ENCODE data around the gene CLEC4G.

The CLEC4G gene

DNA sequence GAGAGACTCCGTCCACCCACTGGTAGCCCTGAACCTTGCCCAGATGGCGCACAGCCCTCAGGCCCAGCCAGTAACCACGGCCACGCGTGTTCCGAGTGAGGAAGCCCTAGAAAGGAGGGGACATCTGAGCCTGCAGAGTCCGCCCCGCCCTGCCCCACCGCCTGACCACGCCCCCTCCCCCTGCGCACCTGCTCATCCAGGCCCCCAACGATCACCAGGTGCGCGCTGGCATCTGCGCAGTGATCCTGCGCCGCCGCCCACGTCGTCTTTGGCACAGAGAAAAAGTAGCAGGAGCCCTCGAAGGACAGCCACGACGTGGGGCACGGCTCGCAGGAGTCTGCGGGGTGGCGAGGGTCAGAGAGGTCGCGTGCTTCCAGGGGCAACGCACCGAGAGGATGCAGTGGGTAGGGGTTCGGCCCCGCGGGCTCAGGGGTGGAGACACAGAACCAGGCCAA is 2.1 kb downstream of the CLEC4G start:
- DNase-seq (ENCODE audit: low read depth in 2 of 2, low spot score in 1 of 2), result no peak

DNA sequence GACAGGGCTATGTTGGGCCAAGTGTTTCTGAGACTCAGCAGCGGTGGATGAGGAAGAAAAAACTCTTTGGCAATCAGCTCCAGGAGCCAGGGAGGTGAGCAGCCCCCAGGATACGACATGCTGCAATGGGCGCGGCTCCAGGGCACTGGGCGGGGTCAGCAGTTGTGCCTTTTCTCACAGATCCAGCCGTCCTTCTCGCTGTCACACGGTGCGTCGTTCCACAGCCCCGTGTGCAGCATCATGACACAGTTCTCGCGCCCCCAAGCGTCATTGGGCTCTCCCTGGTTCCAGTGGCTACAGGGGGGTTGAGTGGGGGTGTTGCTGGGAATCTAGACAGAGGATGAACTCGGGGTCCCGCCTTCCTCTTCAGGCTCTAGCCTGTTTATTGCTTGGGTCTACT is 2.7 kb downstream of the CLEC4G start:
- no peak for DNase-seq (ENCODE audit: low read depth in 2 of 2, low spot score in 1 of 2)

DNA sequence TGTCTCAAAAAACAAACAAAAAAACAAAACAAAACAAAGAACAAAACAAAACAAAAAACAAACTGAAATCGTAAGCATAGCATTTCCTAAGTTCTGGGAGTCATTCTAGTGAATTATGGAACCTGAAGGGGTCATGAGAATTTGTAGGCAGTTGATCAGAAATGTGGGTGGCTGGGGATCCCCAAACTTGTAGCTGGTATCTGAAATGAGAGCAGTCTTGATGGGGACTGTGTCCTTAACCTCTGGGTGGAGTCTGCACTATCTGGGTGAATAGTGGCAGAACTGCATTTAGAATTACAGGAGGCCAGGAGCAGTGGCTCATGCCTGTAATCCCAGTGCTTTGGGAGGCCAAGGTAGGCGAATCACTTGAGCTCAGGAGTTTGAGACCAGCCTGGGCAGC is 6.1 kb downstream of the CLEC4G start:
- DNase-seq (ENCODE audit: low read depth in 2 of 2, low spot score in 1 of 2), result no peak

DNA sequence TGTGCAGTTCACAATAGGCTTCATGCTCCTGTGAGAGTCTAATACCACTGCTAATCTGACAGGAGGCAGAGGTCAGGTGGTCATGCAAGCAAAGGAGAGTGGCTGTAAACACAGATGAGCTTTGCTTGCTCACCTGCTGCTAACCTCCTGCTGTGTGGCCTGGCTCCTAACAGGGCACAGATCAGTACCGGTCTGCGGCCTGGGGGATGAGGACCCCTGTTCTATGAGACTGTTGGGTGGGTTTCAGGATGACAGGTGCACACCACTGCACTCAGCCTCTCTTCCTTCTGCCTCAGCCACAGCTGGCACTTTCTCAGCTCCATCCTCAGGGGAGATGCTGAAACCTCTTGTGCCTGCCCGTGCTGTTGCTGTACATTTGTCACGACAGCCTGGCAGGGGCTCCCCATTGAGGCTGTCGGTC is 9.7 kb downstream of the CLEC4G start:
- DNase-seq (ENCODE audit: low read depth in 2 of 2, low spot score in 1 of 2), result no peak

DNA sequence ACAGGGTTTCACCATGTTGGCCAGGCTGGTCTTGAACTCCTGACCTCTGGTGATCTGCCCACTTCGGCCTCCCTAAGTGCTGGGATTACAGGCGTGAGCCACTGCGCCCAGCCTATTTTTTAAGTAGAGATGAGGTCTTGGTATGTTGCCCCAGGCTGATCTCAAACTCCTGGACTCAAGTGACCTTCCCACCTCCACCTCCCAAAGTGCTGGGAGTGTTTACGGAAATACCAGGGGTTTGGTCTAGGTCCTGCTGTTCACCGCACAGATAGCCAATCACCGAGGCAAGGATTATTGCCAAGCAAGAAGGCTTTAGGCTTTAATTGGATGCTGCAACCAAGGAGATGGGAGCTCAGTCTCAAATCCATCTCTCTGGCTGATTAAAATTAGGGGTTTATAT is 11.6 kb downstream of the CLEC4G start:
- DNase-seq (ENCODE audit: low read depth in 2 of 2, low spot score in 1 of 2), result no peak

DNA sequence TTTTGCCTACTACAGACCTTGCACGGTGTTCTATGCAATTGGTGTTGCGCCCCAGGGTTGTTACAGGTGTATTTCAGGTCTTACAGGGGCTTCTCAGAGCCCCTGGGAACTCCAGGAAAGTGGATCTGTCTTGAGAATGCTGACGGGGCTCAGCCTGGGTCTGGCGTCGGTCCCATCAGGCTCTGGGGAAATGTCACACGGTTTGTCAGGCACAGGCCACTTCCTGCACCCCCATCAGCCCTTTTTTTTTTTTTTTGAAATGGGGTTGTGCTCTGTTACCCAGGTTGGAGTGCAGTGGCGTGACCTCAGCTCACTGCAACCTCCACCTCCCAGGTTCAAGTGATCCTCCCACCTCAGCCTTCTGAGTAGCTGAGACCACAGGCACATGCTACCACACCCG is 13.2 kb downstream of the CLEC4G start:
- DNase-seq (ENCODE audit: low read depth in 2 of 2, low spot score in 1 of 2), result no peak

DNA sequence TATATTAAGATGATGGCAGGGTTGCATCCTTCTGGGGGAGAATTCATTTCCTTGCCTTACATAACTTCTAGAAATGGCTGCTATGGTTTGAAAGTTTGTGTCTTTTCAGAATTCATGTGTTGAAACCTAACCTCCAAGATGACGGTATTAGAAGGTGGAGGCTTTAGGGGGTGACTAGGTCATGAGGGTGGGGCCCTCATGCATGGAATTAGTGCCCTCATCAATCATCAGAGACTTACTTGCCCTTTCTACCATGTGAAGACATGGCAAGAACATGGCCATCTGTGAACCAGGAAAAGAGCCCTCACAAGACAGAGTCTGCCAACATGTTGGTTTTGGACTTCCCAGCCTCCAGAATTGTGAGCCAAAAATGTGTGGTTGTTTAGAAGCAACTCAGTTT is 15.1 kb downstream of the CLEC4G start:
- DNase-seq (ENCODE audit: low read depth in 2 of 2, low spot score in 1 of 2), result no peak

DNA sequence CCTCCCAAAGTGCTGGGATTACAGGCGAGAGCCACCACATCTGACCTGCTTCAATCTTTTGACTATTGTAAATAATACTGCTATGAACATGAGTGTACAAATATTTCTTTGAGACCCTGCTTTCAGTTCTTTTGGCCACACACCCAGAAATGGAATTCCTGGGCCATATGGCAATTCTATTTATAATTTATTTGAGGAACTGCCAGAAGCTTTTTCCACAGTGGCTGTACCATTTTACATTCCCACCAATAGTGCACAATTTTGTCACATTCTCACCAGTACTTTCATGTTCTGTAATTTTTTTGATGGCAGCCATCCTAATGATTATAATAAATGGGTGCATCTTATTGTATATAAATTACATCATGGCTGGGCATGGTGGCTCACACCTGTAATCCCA is 16.2 kb downstream of the CLEC4G start:
- no peak for DNase-seq (ENCODE audit: low read depth in 2 of 2, low spot score in 1 of 2)

DNA sequence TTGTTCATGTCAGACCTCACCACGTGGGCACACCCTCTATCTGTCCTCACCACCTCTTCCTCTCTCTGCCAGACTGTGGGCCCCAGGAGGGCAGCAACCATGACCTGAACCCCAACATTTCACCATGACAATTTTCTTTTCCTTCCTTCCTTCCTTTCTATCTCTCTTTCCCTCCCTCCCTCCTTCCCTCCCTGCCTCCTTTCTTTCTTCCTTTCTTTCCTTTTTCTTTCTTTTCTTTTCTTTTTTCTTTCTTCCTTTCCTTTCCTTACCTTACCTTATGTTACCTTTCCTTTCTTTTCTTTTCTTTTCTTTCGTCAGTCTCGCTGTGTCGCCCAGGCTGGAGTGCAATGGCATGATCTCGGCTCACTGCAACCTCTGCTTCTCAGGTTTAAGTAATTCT is 21.3 kb downstream of the CLEC4G start:
- DNase-seq (ENCODE audit: low read depth in 2 of 2, low spot score in 1 of 2), result no peak

DNA sequence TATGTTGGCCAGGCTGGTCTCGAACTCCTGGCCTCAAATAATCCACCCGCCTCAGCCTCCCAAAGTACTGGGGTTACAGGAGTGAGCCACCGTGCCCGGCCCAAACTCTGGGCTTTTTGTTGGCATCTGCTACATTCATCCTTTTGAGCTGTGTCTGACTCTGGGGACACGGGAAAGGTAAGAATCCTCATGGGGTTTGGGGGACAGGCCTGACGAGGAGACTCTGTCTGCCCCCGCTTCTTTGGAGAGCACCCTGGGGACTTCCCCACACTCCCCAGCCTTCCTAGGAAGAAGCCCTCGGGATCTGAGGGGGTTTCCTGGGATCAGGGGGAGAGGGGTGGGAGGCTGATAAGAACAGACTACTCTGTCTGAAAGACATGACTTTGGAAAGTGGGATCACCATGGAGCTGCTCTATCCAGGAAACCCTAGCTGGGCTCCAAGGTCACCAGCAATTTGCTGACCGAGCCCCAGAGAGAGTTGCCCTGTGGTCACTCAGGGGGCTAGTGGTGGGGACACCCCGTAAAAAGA is 21.9 kb downstream of the CLEC4G start:
- no peak for DNase-seq (ENCODE audit: low read depth in 2 of 2, low spot score in 1 of 2)

DNA sequence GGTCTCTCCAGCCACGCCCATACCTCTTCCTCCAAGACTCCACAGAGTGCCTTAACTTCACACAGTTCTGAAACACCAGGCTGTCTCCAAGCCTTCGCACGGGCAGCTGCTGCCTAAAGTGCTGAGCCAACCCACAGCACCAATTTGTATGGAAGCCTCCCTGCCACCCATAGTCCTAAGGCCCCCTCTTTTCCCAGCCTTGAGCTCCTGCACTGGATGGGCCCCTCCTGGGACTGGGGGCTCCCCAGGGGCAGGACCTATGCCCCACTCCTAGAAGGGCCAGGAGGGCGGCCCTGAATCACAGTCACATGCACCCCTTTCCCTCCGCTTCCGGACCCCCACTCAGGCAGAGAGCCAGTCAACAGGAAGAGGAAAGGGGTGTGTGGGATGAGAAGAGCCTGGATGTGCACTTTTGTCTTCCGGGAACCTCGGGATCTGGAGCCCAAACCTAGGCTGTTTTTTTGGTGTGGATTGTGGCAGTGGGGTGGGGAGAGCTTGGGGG is 24.9 kb downstream of the CLEC4G start:
- no peak for DNase-seq (ENCODE audit: low read depth in 2 of 2, low spot score in 1 of 2)

DNA sequence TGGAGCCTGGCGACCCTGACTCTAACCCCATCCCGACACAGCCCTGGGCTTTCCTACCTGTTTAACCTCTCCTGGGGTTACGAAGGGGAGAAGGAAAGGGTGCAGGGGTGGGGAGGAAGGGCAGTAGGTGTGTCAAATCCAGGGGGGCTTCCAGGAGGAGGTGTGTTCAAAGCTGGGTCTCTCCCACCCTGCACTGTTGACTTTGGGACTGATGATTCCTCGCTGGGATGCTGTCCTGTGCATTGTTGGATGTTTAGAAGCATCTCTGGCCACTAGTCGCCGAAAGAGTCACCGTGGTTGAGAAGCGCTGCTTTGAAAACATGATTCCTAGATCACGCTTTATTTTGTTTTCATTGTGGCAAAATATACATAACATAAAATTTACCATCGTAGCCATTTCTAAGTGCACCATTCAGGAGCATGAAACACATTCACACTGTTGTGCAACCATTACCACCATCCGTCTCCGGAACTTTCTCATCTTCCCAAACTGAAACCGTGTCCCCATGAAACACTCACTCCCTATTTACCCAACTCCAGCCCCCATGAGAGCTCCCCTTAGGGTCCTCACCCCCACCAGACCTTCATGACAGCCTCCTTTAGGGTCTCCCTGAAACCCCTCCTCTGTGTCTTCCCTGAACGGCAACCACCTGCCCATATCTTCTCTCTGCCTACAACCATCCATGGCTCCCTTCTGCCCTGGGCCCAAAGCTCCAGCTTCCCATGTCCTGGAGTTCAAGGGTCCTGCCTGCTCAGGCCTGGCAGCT is 25.5 kb downstream of the CLEC4G start:
- DNase-seq (ENCODE audit: low read depth in 2 of 2, low spot score in 1 of 2), result no peak

DNA sequence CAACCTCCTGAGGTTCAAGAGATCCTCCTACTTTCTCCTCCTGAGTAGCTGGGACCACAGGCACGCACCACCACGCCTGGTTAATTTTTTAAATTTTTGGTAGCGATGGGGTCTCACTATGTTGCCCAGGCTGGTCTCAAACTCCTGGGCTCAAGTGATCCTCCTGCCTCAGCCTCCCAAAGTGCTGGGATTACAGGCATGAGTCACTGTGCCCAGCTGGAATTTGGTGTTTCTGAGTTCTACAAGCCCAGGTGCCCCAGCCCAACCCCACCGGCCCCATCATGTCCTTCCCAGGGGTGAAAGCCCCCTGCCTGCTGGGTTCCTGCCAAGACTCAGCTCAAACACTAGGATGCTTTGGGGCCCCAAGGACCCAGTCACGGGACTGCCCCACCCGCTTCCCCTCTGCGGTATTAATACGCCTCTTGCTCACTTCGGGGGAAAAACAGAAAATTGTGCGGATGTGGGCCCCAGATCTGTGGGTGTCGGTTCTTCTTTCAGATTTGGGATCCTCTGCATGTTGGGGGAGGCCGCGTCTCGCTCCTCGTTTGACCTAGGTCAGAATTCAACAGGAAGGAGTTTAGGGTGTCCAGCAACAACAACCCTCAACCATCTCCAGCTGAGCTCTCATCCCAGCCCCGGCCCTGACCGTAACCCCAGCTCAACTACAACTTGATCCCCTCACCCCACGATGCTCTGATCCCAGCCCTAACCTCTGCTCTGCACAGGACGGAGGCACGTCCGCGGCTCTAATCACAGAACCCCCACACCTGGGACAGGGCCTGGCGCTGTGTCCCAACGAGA is 26.3 kb downstream of the CLEC4G start:
- peak; percentile 55 to 59 for DNase-seq (ENCODE audit: low read depth in 2 of 2, low spot score in 1 of 2)

DNA sequence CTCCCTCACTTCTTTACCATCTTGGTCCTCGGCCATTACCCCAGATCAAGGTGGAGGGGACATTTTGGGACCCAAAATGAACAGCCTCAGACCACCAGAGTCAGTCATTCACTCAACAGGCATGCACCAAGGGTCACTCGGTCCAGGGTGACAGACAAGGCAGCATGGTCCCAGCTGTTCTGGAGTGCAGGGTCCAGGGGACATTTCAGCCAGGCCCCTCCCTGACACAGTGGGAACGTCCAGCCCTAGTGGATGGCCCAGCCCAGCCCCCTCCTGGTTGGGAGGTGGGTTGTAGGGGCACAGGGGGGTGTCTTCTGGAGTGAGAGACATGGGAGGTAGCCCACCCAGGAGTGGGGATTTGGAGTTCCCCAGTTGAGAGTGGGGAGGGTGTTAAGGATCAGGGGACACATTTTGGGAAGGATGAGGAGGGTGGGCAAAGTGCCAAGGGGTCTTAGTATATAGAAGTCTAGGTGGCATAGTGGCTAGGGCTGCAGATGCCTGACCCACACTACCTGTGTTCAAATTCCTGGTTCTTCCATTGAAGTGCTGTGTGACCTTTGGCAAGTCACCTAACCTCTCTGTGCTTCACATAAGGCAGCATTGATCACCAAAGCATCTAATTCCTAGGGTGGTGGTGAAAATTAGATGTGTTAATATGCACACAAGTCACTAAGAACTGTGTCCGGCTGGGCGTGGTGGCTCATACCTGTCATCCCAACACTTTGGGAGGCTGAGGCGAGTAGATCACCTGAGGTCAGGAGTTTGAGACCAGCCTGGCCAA is 27.4 kb downstream of the CLEC4G start:
- no peak for DNase-seq (ENCODE audit: low read depth in 2 of 2, low spot score in 1 of 2)

DNA sequence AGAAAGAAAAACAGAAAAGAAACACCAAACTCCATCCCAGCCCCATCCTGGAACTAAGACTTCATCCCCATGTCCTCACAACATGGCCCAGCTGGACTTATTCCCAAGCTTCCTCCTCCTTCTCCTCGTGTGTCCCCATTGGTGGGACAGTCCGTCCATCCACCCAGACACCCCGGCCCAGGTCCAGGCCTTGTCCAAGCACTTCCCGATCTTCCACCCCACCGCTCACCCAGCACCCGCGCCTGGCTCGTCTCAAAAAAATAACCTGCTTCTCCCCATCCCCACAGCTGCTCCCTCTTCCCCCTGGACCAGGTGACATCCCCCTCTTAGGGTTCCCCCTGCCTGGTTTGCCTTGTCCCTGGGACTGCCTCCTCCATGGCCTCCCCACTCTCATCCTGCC is 28.6 kb downstream of the CLEC4G start:
- no peak for DNase-seq (ENCODE audit: low read depth in 2 of 2, low spot score in 1 of 2)

DNA sequence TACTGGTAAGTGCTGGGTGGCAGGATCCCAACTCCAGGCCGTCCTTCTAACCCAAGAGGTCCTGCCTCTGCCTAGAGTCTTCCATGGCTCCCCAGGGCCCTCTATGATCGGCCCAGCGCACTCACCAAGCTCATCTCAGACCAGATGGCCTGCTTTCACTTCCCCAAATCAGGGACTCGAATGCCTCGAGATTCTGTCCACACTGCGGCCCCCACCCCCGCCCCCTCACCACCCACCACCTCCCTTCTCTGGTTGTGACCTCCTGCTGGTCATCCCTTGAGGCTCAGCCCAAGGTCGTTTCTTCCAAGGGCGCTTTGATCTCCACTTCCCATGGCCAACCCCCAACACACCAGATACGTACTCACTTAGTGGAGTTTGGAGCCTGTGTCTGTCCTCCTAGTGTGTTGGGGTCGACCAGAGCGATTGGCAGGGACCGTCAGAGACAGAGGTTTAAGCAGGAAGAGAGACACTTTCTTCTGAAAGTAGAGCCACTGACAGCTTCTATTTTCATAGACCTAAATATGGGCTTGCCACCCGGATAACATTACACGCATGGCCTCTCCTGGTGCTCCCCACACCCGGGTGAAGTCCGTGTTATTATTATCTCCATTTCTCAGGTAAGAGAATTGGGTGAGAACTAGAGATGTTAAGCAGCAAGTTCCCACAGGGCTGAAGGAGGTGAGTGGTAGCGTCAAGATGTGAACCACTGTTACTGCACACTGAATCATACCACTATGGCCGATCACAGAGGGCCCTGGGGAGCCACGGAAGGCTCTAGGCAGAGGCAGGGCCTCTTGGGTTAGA is 30.1 kb downstream of the CLEC4G start, which contains the start of gene FCER2:
Gene FCER2 (minus strand): TSS at position 478 of the 804 bp plus-strand sequence. CDS start 2,371 bp downstream, outside the sequence.
- DNase-seq (ENCODE audit: low read depth in 2 of 2, low spot score in 1 of 2), result no peak

DNA sequence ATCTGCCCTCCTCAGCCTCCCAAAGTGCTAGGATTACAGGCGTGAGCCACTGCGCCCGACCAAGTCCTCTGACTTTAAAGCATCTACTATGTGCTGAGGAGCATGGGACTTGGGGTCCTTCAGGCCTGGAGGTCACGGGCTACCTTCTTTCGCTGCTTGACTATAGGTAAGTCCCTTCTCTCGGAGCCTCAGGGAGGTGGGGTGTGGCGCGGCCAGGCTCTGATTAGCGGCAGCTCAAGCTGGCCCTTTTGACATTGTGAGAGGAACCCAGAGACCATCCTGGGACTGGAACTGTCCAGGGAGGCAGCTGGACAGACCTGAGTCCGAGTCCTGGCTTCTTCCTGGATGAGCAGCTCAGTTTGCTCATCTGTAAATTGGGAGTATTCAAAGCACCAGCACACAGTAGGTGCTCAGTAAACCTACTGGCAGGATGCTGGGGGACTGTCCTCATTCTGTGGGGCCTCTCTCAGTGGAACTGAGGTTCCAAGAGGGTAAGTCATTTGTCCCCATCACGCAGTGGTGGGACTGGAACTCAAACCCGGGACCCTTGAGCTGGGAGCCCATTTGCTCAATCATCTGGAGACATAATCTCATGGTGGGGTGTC is 30.8 kb downstream of the CLEC4G start:
- DNase-seq (ENCODE audit: low read depth in 2 of 2, low spot score in 1 of 2), result no peak

DNA sequence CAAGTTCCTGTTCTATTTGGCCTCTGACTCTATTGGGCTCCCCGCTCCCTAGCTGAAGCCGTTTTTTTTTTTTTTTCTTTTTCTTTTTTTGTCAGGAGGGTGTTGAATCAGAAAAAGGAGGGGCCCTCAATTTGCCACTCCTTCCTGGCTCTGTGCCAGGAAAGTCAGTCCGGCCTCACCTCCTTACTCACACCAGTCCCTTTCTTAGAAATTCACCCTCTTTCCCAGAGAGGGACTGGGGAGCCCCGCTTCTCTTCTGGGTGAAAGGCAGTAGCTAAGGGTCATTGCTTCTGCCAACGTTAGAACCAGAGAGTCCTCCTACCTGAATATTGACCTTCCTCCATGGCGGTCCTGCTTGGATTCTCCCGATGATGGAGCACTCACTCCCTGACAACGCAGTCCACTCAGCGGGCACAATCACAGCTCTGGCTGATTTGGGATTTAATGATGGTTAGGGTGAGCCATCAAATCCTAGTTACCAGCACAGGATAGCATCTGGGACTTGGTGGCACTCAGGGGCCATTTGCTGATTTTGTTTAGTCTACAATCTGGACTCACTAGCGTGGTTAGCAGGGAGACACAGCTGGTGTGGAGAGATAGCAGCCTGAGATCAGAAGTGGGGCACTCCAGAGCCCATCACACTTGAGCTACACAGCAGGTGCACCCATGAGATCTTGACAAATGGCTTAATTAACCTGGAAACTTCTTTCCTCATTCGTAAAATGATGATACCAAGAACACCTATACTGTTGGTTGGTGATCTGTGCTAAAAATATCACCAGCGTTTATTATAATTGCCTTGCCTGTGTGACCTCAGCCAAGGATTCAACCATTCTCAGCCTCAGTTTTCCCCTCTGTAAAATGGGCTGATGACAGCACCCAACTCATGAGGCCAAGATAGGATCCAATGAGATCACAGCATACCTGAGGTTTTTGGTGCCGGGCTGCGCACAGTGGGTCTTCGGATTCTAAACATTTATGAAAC is 32.2 kb downstream of the CLEC4G start:
- DNase-seq (ENCODE audit: low read depth in 2 of 2, low spot score in 1 of 2), result no peak

DNA sequence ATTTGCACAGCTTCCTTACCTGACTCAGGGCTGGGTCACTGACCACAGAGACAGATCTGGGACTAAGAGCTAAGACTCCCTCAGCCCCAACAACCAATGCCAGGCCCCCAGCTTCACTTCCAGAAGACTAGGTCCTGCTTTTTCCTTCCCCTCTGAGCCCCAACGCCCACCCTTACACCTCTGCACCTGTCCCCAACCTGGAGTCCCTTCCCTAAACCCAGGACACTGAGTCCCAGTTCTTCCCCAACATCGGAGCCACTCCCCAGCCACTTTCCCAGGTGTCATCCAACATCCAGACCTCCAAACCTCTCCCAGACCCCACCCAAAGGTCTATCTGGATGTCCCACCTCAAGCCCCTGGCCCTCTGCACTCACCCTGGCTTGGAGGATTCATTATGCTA is 32.9 kb downstream of the CLEC4G start:
- no peak for DNase-seq (ENCODE audit: low read depth in 2 of 2, low spot score in 1 of 2)

All from stimulated activated CD8-positive, alpha-beta memory T cell treated with anti-CD3 and anti-CD28 coated beads, Interleukin-4, amount 100 ng/mL, for 4 hours (primary cell).